ENCODE measurements around the gene ACOT7.

Gene ACOT7

DNA sequence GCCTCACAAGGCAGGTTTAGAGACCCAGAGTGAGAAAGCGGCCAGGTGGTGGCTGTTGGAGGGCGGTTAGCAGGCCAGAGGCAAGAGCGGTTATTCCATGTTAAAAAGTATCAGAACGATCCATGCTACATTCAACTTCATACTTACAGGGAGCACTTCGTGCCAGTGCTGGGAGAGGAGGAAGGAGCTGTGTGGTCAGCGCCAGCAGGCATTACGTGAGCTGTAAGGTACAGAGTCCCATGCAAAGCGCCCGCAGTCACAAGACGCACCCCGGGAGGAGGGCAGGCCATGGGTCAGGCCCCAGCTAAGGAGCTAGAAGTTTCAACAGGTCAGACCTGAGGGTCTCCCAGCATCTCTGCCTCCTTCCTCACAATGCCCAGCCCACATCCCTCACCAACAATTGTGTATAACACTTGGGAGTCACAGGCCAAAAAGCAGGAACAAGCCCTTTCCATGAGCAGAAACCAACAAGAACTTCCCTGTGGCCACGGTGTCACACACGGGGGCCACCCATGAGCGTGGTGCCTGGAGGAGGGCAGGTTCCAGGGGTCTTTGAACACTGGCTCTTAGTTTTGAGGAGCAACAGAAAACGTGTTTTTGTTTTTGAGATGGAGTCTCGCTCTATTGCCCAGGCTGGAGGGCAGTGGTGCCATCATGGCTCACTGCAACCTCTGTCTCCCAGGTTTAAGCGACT is 110.8 kb downstream of the ACOT7 start:
- H3K9me2 ChIP-seq (ENCODE audit: low read depth, low read length) = no peaks in the 10 kb centered on the region
- H3F3A ChIP-seq (ENCODE audit: insufficient read depth, low read length) = no peaks in the 10 kb centered on the region
- H3K36me3 ChIP-seq (ENCODE audit: insufficient read depth, low read length) = no peaks in the 10 kb centered on the region
- no peaks in the 10 kb centered on the region for H3K79me2 ChIP-seq (ENCODE audit: insufficient read depth, low read length)
- H3K27ac ChIP-seq (ENCODE audit: low read depth, low read length, poor library complexity, severe bottlenecking) = no peak overlapping the region
- no peak overlapping the region for H3K4me3 ChIP-seq (ENCODE audit: low read depth, low read length, poor library complexity, severe bottlenecking)
- H3K9me3 ChIP-seq (ENCODE audit: low read length) = no peaks in the 10 kb centered on the region
- no peak overlapping the region for H3K4me2 ChIP-seq (ENCODE audit: low read length)
- H2AFZ ChIP-seq (ENCODE audit: low read length) = no peak overlapping the region
- no peak for TF ChIP-seq EZH2 (IDR thresholded peaks at IDR 0.05; ENCODE audit: borderline replicate concordance, low read length)
- TF ChIP-seq, protein P1, sequence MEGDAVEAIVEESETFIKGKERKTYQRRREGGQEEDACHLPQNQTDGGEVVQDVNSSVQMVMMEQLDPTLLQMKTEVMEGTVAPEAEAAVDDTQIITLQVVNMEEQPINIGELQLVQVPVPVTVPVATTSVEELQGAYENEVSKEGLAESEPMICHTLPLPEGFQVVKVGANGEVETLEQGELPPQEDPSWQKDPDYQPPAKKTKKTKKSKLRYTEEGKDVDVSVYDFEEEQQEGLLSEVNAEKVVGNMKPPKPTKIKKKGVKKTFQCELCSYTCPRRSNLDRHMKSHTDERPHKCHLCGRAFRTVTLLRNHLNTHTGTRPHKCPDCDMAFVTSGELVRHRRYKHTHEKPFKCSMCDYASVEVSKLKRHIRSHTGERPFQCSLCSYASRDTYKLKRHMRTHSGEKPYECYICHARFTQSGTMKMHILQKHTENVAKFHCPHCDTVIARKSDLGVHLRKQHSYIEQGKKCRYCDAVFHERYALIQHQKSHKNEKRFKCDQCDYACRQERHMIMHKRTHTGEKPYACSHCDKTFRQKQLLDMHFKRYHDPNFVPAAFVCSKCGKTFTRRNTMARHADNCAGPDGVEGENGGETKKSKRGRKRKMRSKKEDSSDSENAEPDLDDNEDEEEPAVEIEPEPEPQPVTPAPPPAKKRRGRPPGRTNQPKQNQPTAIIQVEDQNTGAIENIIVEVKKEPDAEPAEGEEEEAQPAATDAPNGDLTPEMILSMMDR (IDR thresholded peaks at IDR 0.05; ENCODE audit: low read length) = no peak
- H3K4me1 ChIP-seq (ENCODE audit: insufficient read depth, low read length, severe bottlenecking) = no peaks in the 10 kb centered on the region
- H4K20me1 ChIP-seq (ENCODE audit: insufficient read depth, low read length) = no peaks in the 10 kb centered on the region
- no peak overlapping the region for H3K9ac ChIP-seq (ENCODE audit: low read length)
- H3K27me3 ChIP-seq (ENCODE audit: insufficient read depth, low read length) = no peaks in the 10 kb centered on the region

DNA sequence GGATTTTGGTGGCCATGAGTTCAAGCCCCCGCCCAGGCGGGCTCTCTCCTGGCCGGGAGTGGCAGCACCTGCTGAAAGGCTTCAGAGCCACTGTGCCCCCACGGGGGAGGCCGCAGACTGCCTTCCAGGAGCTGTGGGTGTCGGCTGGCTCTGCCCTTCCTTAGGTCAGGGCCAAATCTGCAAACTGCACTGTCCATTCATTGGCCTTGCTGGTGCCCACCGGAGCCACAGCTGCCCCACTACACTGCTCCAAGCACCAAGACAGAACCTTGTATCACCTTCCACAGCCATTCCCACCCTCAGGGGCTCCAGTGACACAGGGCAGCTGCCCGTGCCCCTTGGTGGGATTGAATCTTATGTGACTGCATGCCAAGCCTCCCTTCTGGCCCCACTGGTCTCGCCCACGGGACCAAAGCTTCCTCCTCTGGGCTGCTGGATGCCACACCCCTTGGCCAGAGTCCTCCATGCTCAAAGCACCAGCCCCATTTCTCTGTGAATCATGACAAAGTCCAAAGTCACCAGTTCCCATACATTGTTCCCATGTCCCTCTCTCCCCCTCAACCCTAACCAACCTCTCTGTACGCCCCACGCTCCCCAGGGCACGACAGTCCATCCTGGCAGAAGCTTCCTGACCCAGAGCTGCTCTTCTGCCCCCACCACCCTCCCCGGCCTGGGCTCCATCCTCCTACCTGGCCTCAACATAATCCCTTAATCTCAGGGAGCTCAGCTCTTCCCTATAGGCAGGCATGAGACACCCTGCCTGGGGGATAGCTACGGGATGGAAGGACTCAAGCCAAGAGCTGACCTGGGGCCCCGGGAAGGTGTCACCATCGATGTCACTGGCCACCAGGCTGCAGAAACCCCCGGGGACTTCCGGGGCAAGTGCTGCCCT is 111.8 kb downstream of the ACOT7 start:
- Histone ChIP-seq H3K9me3 (ENCODE audit: low read length) (no peaks in the 10 kb centered on the region), H2AFZ (ENCODE audit: low read length) (no peak overlapping the region), H3K79me2 (ENCODE audit: insufficient read depth, low read length) (no peaks in the 10 kb centered on the region), H3K27ac (ENCODE audit: low read depth, low read length, poor library complexity, severe bottlenecking) (no peak overlapping the region), H4K20me1 (ENCODE audit: insufficient read depth, low read length) (no peaks in the 10 kb centered on the region), H3K4me1 (ENCODE audit: insufficient read depth, low read length, severe bottlenecking) (no peaks in the 10 kb centered on the region), H3K27me3 (ENCODE audit: insufficient read depth, low read length) (no peaks in the 10 kb centered on the region), H3K4me2 (ENCODE audit: low read length) (no peak overlapping the region), H3K4me3 (ENCODE audit: low read depth, low read length, poor library complexity, severe bottlenecking) (no peak overlapping the region), H3K9me2 (ENCODE audit: low read depth, low read length) (no peaks in the 10 kb centered on the region), H3K36me3 (ENCODE audit: insufficient read depth, low read length) (no peaks in the 10 kb centered on the region), H3K9ac (ENCODE audit: low read length) (no peak overlapping the region), H3F3A (ENCODE audit: insufficient read depth, low read length) (no peaks in the 10 kb centered on the region)
- TF ChIP-seq, protein P1 (IDR thresholded peaks at IDR 0.05; ENCODE audit: low read length) = no peak
- no peak for TF ChIP-seq EZH2 (IDR thresholded peaks at IDR 0.05; ENCODE audit: borderline replicate concordance, low read length)

DNA sequence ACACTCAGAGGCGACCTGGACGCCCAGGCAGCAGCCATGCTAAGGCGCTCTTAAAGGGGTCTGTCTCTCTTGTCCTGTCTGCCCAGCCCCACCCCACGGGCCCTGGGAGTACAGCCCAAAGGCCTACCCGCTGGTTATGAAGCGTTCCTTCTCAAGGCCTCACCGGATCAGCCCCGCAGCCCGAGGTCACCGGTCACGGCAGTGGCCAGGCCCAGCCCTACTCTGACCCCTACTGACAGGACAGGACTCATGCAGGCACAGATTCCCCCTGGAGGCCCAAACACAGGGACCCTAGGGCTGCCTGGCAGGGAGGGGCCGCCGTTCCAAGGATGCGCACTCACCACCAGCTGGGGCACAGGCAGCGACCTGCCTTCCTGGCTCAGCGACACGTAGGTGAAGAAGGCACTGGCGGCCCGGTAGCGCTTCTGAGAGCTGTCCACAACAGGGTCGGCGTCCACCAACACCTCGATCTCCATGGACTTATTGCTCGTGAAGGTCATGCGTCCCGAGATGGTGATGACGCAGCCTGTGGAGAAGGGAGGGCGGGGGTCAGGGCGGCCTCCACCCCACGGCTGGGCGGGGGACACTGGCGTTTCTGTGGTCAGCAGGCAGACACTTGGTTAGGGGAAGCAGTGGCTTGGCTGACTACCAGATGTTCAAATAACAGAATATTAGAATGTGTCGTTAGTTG is 112.7 kb downstream of the ACOT7 start:
- Histone ChIP-seq H3K9me2 (ENCODE audit: low read depth, low read length) (no peaks in the 10 kb centered on the region), H3K4me2 (ENCODE audit: low read length) (no peak overlapping the region), H2AFZ (ENCODE audit: low read length) (no peak overlapping the region), H4K20me1 (ENCODE audit: insufficient read depth, low read length) (no peaks in the 10 kb centered on the region), H3K27ac (ENCODE audit: low read depth, low read length, poor library complexity, severe bottlenecking) (no peak overlapping the region), H3K36me3 (ENCODE audit: insufficient read depth, low read length) (no peaks in the 10 kb centered on the region), H3K4me1 (ENCODE audit: insufficient read depth, low read length, severe bottlenecking) (no peaks in the 10 kb centered on the region), H3K9ac (ENCODE audit: low read length) (no peak overlapping the region), H3K4me3 (ENCODE audit: low read depth, low read length, poor library complexity, severe bottlenecking) (no peak overlapping the region), H3K9me3 (ENCODE audit: low read length) (no peaks in the 10 kb centered on the region), H3K27me3 (ENCODE audit: insufficient read depth, low read length) (no peaks in the 10 kb centered on the region), H3F3A (ENCODE audit: insufficient read depth, low read length) (no peaks in the 10 kb centered on the region), H3K79me2 (ENCODE audit: insufficient read depth, low read length) (no peaks in the 10 kb centered on the region)
- TF ChIP-seq, protein P1 (IDR thresholded peaks at IDR 0.05; ENCODE audit: low read length) = no peak
- no peak for TF ChIP-seq EZH2 (IDR thresholded peaks at IDR 0.05; ENCODE audit: borderline replicate concordance, low read length)
